Astrocyte (in vitro differentiated cells and primary cell): ENCODE measurements around the gene LDAF1.

ENCODE experiments used
- CTCF ChIP-seq: IDR thresholded peaks from 2 replicates; pipeline ENCODE4 v1.5.1; 2011; ENCODE audit warnings: low read depth, mild to moderate bottlenecking, inconsistent platforms, low read length, moderate library complexity; ENCODE audit not compliant: insufficient read depth
- EZH2 ChIP-seq: IDR thresholded peaks from 2 replicates; pipeline ENCODE4 v1.6.1; 2012; ENCODE audit warnings: mild to moderate bottlenecking, low read length, inconsistent platforms; ENCODE audit not compliant: insufficient read depth

DNA sequence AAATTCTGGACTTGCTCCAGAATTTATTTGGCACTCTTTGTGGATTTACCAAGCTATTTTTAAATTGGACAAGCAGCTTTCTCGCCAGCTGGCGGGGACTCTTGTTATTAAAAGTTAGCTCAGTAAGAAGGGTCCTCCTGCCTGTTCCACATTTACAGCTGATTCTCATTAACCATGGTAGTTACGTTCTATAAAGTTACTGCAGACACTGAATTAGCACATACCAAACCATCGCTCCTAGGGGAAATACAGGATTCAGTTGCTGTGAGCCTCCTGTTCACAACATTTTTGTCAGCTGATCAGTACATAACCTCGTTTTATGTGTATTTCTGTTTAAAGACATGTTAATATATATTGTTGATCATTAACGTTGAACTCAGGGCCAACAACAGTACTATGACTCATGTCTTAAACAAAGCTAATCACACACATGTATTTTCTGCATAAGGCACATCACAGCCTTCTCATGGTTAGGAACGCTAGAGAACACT lies 4.2 kb downstream of the LDAF1 start:
- TF ChIP-seq CTCF: no peak
- no peak for TF ChIP-seq EZH2
